H1 (cell line): ENCODE measurements around the gene GTF2H1. TPM values are rescaled to one million over a fixed set of nuclear protein-coding genes. Genes with fewer than 3 reads are reported as not detected.

ENCODE experiments used
- ASH2L ChIP-seq: fragments of 200-600, 300-600 bp; sonication (generic); IDR thresholded peaks from one replicate; pipeline ENCODE4 v1.7.1; 2017; ENCODE audit warnings: low read length
- BACH1 ChIP-seq: IDR thresholded peaks from 2 replicates; pipeline ENCODE4 v1.6.1; 2012; ENCODE audit warnings: low read length, improper control_type of control experiment
- NANOG ChIP-seq: IDR thresholded peaks from 2 replicates; pipeline ENCODE4 v1.6.1; 2011; ENCODE audit warnings: low read length, low read depth, mild to moderate bottlenecking, inconsistent platforms; ENCODE audit not compliant: insufficient read depth, poor library complexity, severe bottlenecking
- NRF1 ChIP-seq: IDR thresholded peaks from 2 replicates; pipeline ENCODE4 v1.6.1; 2011; ENCODE audit warnings: mild to moderate bottlenecking, low read depth, low read length, improper control_type of control experiment
- YY1 ChIP-seq: IDR thresholded peaks from 2 replicates; pipeline ENCODE4 v1.6.1; 2011; ENCODE audit warnings: low read depth, mild to moderate bottlenecking, low read length
- polyA plus RNA-seq, 7 experiments: library from polyadenylated mRNA; depleted of rRNA in 3 of 7; stranded (reverse) in 5 of 7; unstranded in 2 of 7; fragments of >200 nt in 5 of 7; fragments of 200-250 nt in 2 of 7; gene quantifications; 1 replicate in 5 of 7; 2 replicates in 1 of 7; 4 replicates in 1 of 7; pipeline versions ENCODE4 v1.2.1 to v1.2.3, GENCODE V29; 2011 to 2013; ENCODE audit warnings: missing spikeins in 2 of 7, mixed read lengths in 2 of 7
- total RNA-seq: library from RNA; stranded (reverse); fragmentation: NEBNext Ultra II Directional; extraction: Animal tissue kit (Norgen Biotek cat#: 25700); gene quantifications from 2 replicates; pipeline ENCODE4 v1.2.1, GENCODE V29; 2021

Gene GTF2H1
- total and polyA plus RNA-seq, 2 of the 8 experiments (the other 6 are each of a cell fraction or from before 2014, with no cell fraction given) = 9.1 to 26.3 TPM

DNA sequence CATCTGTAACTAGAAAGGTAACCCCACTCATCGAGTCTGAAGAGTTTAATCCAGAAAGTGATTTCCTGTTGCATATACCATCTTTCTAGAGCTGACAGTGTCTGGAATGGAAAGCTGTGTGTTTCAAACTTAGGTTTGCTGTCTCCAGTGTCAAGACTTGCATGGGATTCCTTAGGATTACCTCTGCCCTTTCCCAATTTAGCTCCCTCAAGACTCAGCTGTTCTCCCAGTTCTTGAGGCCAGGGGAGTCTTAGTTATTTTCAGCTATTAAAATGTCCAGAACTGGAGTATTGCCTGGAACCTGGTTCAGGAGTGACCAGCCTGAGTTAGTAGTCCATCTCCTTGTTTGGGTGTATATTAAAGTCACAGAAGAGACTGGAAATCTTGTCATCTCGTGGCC lies 47.0 kb downstream of the GTF2H1 start (continued):
- TF ChIP-seq NRF1 = no peak
- TF ChIP-seq YY1 = no peak
- no peak for TF ChIP-seq ASH2L
- TF ChIP-seq BACH1 = no peak
- TF ChIP-seq NANOG = no peak
